NCI-H748 (cell line): ENCODE measurements around the gene BATF3.
A peak's percentile ranks its signal among the peaks of the same experiment; 100 is the strongest.

Source experiments
- DNase-seq: peaks from one replicate; lab custom pipeline; 2025; ENCODE audit not compliant: unreplicated experiment; lab: John Stamatoyannopoulos, UW

The BATF3 gene

GRCh38 chr1:212685429-212685828 is 14.2 kb downstream of the BATF3 start:
- DNase-seq, result no peak

GRCh38 chr1:212684521-212685090 is 15.0 kb downstream of the BATF3 start:
- DNase-seq, result no peak

- no peak for DNase-seq
Measured at GRCh38 chr1:212684076-212684475, 15.6 kb downstream of the BATF3 start.

GRCh38 chr1:212683357-212683722 is 16.3 kb downstream of the BATF3 start:
- no peak for DNase-seq

GRCh38 chr1:212680680-212681389 is 18.8 kb downstream of the BATF3 start:
- DNase-seq, result peak; percentile 49

- no peak for DNase-seq
Measured at GRCh38 chr1:212678456-212679410, 20.9 kb downstream of the BATF3 start.

- DNase-seq, result no peak
Measured at GRCh38 chr1:212677573-212677972, 22.1 kb downstream of the BATF3 start.

- DNase-seq, result no peak
Measured at GRCh38 chr1:212677136-212677535, 22.5 kb downstream of the BATF3 start.

GRCh38 chr1:212675675-212676074 is 24.0 kb downstream of the BATF3 start:
- DNase-seq, result no peak

- DNase-seq, result no peak
Measured at GRCh38 chr1:212674872-212675271, 24.8 kb downstream of the BATF3 start.

- peak; percentile 78 for DNase-seq
Measured at GRCh38 chr1:212671342-212672031, 28.2 kb downstream of the BATF3 start.

- DNase-seq, result no peak
Measured at GRCh38 chr1:212670882-212671281, 28.8 kb downstream of the BATF3 start.

- DNase-seq, result no peak
Measured at GRCh38 chr1:212670301-212670700, 29.3 kb downstream of the BATF3 start.

- no peak for DNase-seq
Measured at GRCh38 chr1:212669600-212669999, 30.0 kb downstream of the BATF3 start.

GRCh38 chr1:212669102-212669501 is 30.5 kb downstream of the BATF3 start:
- DNase-seq, result peak; percentile 40

GRCh38 chr1:212668477-212668876 is 31.2 kb downstream of the BATF3 start:
- DNase-seq, result no peak

- peak; percentile 30 for DNase-seq
Measured at GRCh38 chr1:212667223-212668139, 32.2 kb downstream of the BATF3 start.

GRCh38 chr1:212666116-212666775 is 33.4 kb downstream of the BATF3 start:
- DNase-seq, result no peak

GRCh38 chr1:212665241-212666115 is 34.2 kb downstream of the BATF3 start:
- peak; percentile 72 for DNase-seq
